Mesenchymal stem cell (in vitro differentiated cells and primary cell): ENCODE data around the gene CROCC2.
A peak's percentile ranks its signal among the peaks of the same experiment; 100 is the strongest.

Experiments used
- DNase-seq: peaks from one replicate; pipeline ENCODE4 v3.0.0-alpha.2; 2013
- H2AFZ ChIP-seq: one replicate; pipeline ENCODE4 v1.6.1; 2013; ENCODE audit warnings: low read depth, mild to moderate bottlenecking, control low read depth, inconsistent platforms, low read length, moderate library complexity
- H2AK5ac ChIP-seq: 2 replicates; pipeline ENCODE4 v1.6.1; 2013; ENCODE audit warnings: low read length, moderate library complexity, mild to moderate bottlenecking, inconsistent platforms; ENCODE audit not compliant: severe bottlenecking
- H2BK120ac ChIP-seq: one replicate; pipeline ENCODE4 v1.6.1; 2013; ENCODE audit warnings: low read depth, mild to moderate bottlenecking, inconsistent platforms, low read length, moderate library complexity
- H2BK12ac ChIP-seq, 2 experiments: one replicate each; pipeline ENCODE4 v1.6.1; 2013; ENCODE audit warnings: inconsistent platforms in 2 of 2, low read length in 2 of 2, mild to moderate bottlenecking in 2 of 2, moderate library complexity in 2 of 2, control low read depth in 1 of 2
- H2BK15ac ChIP-seq: one replicate; pipeline ENCODE4 v1.6.1; 2013; ENCODE audit warnings: mild to moderate bottlenecking, low read depth, inconsistent platforms; ENCODE audit not compliant: poor library complexity, severe bottlenecking
- H2BK5ac ChIP-seq: 2 replicates; pipeline ENCODE4 v1.6.1; 2013; ENCODE audit warnings: low read depth, mild to moderate bottlenecking, low read length, control low read depth, inconsistent platforms; ENCODE audit not compliant: poor library complexity, severe bottlenecking
- H3K14ac ChIP-seq, 2 experiments: one replicate each; pipeline ENCODE4 v1.6.1; 2013; ENCODE audit warnings: inconsistent platforms in 2 of 2, low read length in 2 of 2, control low read depth in 1 of 2, mild to moderate bottlenecking in 1 of 2, moderate library complexity in 1 of 2
- H3K18ac ChIP-seq, 2 experiments: one replicate each; pipeline ENCODE4 v1.6.1; 2013; ENCODE audit warnings: inconsistent platforms in 2 of 2, low read length in 2 of 2, control low read depth in 1 of 2, low read depth in 1 of 2, mild to moderate bottlenecking in 1 of 2
- H3K23ac ChIP-seq, 2 experiments: one replicate each; pipeline ENCODE4 v1.6.1; 2013; ENCODE audit warnings: inconsistent platforms in 2 of 2, low read length in 2 of 2, mild to moderate bottlenecking in 2 of 2, moderate library complexity in 2 of 2, control low read depth in 1 of 2
- H3K27ac ChIP-seq: 2 replicates; pipeline ENCODE4 v1.5.1; 2013; ENCODE audit warnings: mild to moderate bottlenecking, moderate library complexity, low read length, control low read depth, inconsistent platforms; ENCODE audit not compliant: poor library complexity, severe bottlenecking
- H3K27me3 ChIP-seq, 2 experiments: 2 replicates each; pipeline versions ENCODE4 v1.6.1 to v1.7.0; 2013; ENCODE audit warnings: low read length in 2 of 2, mild to moderate bottlenecking in 2 of 2, moderate library complexity in 2 of 2, control low read depth in 1 of 2, inconsistent platforms in 1 of 2; ENCODE audit not compliant: control insufficient read depth in 1 of 2, insufficient read depth in 1 of 2
- H3K36me3 ChIP-seq, 2 experiments: 2 replicates each; pipeline versions ENCODE4 v1.6.1 to v1.7.0; 2013; ENCODE audit warnings: low read length in 2 of 2, control low read depth in 1 of 2, inconsistent platforms in 1 of 2, low read depth in 1 of 2, mild to moderate bottlenecking in 1 of 2; ENCODE audit not compliant: insufficient read depth in 2 of 2, control insufficient read depth in 1 of 2
- H3K4ac ChIP-seq, 2 experiments: one replicate each; pipeline ENCODE4 v1.6.1; 2013; ENCODE audit warnings: inconsistent platforms in 2 of 2, low read length in 2 of 2, mild to moderate bottlenecking in 2 of 2, moderate library complexity in 2 of 2, control low read depth in 1 of 2, low read depth in 1 of 2
- H3K4me1 ChIP-seq: 2 replicates; pipeline ENCODE4 v1.6.1; 2013; ENCODE audit warnings: low read depth, low read length, control low read depth; ENCODE audit not compliant: control insufficient read depth, insufficient read depth
- H3K4me2 ChIP-seq: 2 replicates; pipeline ENCODE4 v1.6.1; 2013; ENCODE audit warnings: low read length, mild to moderate bottlenecking, inconsistent platforms; ENCODE audit not compliant: poor library complexity, severe bottlenecking
- H3K4me3 ChIP-seq, 2 experiments: 2 replicates each; pipeline versions ENCODE4 v1.5.1 to v1.7.0; 2013; ENCODE audit warnings: low read length in 2 of 2, mild to moderate bottlenecking in 2 of 2, control low read depth in 1 of 2, low read depth in 1 of 2; ENCODE audit not compliant: insufficient read depth in 1 of 2
- H3K79me1 ChIP-seq: replicated peaks from 2 replicates; pipeline ENCODE4 v1.6.1; 2013; ENCODE audit warnings: mild to moderate bottlenecking, control low read depth, low read length, inconsistent platforms; ENCODE audit not compliant: poor library complexity, severe bottlenecking
- H3K9ac ChIP-seq: 2 replicates; pipeline ENCODE4 v1.7.0; 2013; ENCODE audit warnings: mild to moderate bottlenecking, low read length, moderate library complexity
- H3K9me3 ChIP-seq: 2 replicates; pipeline ENCODE4 v1.7.0; 2013; ENCODE audit warnings: mild to moderate bottlenecking, low read length; ENCODE audit not compliant: control insufficient read depth
- H4K8ac ChIP-seq: one replicate; pipeline ENCODE4 v1.6.1; 2013; ENCODE audit warnings: inconsistent platforms, mild to moderate bottlenecking, low read length, moderate library complexity
- H4K91ac ChIP-seq: one replicate; pipeline ENCODE4 v1.6.1; 2013; ENCODE audit warnings: mild to moderate bottlenecking, low read length, inconsistent platforms
- WGBS: methylation state at CpG from one replicate; pipeline ENCODE4 v1.1.7; 2013; ENCODE audit warnings: mixed read lengths; 5-methylcytosine and 5-hydroxymethylcytosine counted together

CROCC2 gene

GRCh38 chr2:240970104-240970503, 64.0 kb downstream of the CROCC2 start:
- Histone ChIP-seq H3K23ac (no peak overlapping the region), H3K4ac (no peak overlapping the region), H3K18ac (no peak overlapping the region), H3K27ac (no peak overlapping the region), H3K9ac (no peak overlapping the region), H2BK12ac (no peak overlapping the region), H3K79me1 (no peaks in the 10 kb centered on the region), H2BK5ac (no peak overlapping the region), H3K4me3 (no peak overlapping the region), H3K27me3 (peaks cover 5 to 30% of the 10 kb centered on the region in 2 experiments), H2AK5ac (no peak overlapping the region), H2AFZ (no peak overlapping the region), H4K91ac (no peak overlapping the region), H4K8ac (no peak overlapping the region), H2BK15ac (no peak overlapping the region), H3K4me2 (no peak overlapping the region), H3K4me1 (peaks cover 1% of the 10 kb centered on the region), H3K9me3 (no peaks in the 10 kb centered on the region), H2BK120ac (no peak overlapping the region), H3K36me3 (no peaks in the 10 kb centered on the region), H3K14ac (no peak overlapping the region)
- 91% methylated on average over 3 of the region's 3 CpGs for WGBS
- DNase-seq, result no peak

DNA sequence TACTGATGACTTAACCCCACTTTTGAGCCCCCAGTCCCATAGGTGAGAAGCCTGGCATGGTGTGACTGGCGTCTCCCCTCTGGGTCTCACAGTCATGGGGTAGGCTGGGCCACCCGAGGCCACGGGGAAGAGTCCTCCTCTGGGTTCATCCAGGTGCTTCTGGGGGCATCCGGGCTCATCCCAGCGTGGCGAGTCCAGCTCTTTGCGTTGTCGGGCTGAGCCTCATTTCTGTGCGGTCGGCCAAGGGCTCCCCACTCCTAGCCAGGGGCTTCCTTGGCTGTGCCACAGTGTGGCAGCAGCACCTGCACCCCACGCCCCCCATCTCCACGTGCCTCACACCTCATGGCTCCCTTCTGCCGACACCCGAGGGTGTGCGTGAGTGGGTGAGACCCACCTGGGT, 64.7 kb downstream of the CROCC2 start:
- H2BK15ac ChIP-seq, result no peak overlapping the region
- no peak overlapping the region for H3K27ac ChIP-seq
- WGBS, result 91% methylated on average over 15 of the region's 15 CpGs
- no peak overlapping the region for H3K4ac ChIP-seq
- H3K18ac ChIP-seq, result peak overlapping the region in 1 of 2 experiments; percentile 24
- no peak overlapping the region for H3K4me3 ChIP-seq
- H2BK5ac ChIP-seq, result no peak overlapping the region
- no peak overlapping the region for H3K23ac ChIP-seq
- no peak overlapping the region for H3K14ac ChIP-seq
- no peak overlapping the region for H2BK12ac ChIP-seq
- peaks cover 9 to 34% of the 10 kb centered on the region in 2 experiments for H3K27me3 ChIP-seq
- DNase-seq, result no peak
- H3K79me1 ChIP-seq, result no peaks in the 10 kb centered on the region
- H2AK5ac ChIP-seq, result no peak overlapping the region
- no peaks in the 10 kb centered on the region for H3K36me3 ChIP-seq
- H4K8ac ChIP-seq, result no peak overlapping the region
- peaks cover 1% of the 10 kb centered on the region for H3K4me1 ChIP-seq
- no peak overlapping the region for H3K9ac ChIP-seq
- H4K91ac ChIP-seq, result no peak overlapping the region
- no peak overlapping the region for H3K4me2 ChIP-seq
- H3K9me3 ChIP-seq, result no peaks in the 10 kb centered on the region
- no peak overlapping the region for H2BK120ac ChIP-seq
- no peak overlapping the region for H2AFZ ChIP-seq

DNA sequence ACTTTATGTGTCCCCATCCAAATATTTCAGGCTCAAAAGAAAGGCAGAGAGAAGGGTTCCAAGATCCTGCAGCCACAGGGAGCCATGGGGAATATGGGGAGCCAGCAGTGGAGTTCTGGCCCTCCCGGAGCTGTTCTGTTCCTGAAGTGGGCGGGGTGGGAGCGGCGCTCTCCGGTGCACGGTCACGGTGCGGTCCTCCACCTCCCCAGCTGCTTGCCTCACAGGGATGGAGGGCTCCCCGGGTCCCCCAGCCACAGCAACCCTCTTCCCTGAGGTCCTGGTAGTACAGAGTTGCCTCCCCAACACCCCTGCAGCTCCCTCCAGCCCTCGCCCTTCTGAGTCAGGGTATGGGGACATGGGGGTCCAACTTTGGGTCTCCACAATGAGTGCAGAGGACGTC, 66.1 kb downstream of the CROCC2 start:
- H3K18ac ChIP-seq, result no peak overlapping the region
- no peak overlapping the region for H3K14ac ChIP-seq
- H3K4ac ChIP-seq, result no peak overlapping the region
- no peak overlapping the region for H3K27ac ChIP-seq
- H4K8ac ChIP-seq, result no peak overlapping the region
- no peak for DNase-seq
- no peak overlapping the region for H2AFZ ChIP-seq
- H2AK5ac ChIP-seq, result no peak overlapping the region
- no peaks in the 10 kb centered on the region for H3K79me1 ChIP-seq
- H4K91ac ChIP-seq, result no peak overlapping the region
- WGBS, result 69% methylated on average over 5 of the region's 11 CpGs
- no peak overlapping the region for H2BK5ac ChIP-seq
- H2BK15ac ChIP-seq, result no peak overlapping the region
- peak overlapping the region in 1 of 2 experiments; percentile 30 for H3K4me3 ChIP-seq
- no peak overlapping the region for H2BK12ac ChIP-seq
- peaks cover 1% of the 10 kb centered on the region for H3K4me1 ChIP-seq
- H3K23ac ChIP-seq, result no peak overlapping the region
- H3K27me3 ChIP-seq, result peaks cover 9 to 34% of the 10 kb centered on the region in 2 experiments
- H3K36me3 ChIP-seq, result no peaks in the 10 kb centered on the region
- H3K9ac ChIP-seq, result peak overlapping the region; percentile 80
- no peaks in the 10 kb centered on the region for H3K9me3 ChIP-seq
- no peak overlapping the region for H2BK120ac ChIP-seq
- H3K4me2 ChIP-seq, result no peak overlapping the region

DNA sequence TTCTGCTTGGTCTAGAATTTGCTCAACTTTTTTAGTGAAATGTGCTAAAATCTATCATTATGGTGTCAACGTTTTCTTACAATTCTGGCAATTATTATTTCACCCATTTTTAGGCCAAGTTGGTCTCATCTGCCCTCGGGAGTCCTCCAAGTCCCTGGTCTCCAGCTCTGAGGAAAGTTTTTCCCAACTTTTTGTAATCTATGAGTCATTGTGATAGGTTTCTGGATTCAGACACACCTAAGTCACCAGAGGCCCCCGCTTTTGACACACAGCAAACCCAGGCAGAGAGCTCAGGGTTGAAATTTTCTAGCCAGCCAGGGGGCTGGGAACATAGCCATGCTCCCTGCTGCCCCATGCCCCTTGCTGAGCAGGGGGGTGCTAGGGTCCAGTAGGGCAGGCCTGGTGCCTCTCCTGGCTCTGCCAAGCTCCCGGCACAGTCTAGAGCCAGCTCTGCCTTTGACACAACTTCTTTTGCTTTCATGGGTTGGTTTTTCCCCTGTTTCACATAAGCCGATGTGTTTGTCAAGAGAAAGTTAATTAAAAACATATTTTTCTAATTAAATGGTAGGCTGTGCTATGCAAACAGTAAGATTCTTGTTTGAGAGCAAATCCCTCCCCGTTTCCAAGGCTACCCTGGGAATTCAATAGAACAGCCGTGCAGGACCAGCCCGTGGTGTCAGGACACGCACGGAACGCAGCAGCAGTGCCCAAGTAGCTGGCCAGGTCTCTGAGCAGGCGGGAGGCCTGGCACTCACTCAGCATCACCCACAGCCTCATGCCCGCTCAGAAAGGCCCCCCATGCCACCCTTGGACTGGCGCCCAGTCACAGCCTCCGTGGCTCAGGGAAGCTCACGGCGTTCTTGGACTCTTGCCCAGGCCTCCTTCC, 66.7 kb downstream of the CROCC2 start:
- Histone ChIP-seq H3K14ac (no peak overlapping the region), H3K27me3 (peaks cover 9 to 34% of the 10 kb centered on the region in 2 experiments), H3K4ac (no peak overlapping the region), H2AK5ac (no peak overlapping the region), H3K4me2 (no peak overlapping the region), H2BK120ac (no peak overlapping the region), H3K9ac (peak overlapping the region; percentile 80), H3K4me1 (peaks cover 1% of the 10 kb centered on the region), H2BK12ac (no peak overlapping the region), H2BK5ac (no peak overlapping the region), H3K36me3 (no peaks in the 10 kb centered on the region), H3K4me3 (peak overlapping the region in 1 of 2 experiments; percentile 30), H3K9me3 (no peaks in the 10 kb centered on the region), H3K23ac (no peak overlapping the region), H3K79me1 (no peaks in the 10 kb centered on the region), H3K18ac (no peak overlapping the region), H4K91ac (peak overlapping the region; percentile 25), H3K27ac (no peak overlapping the region), H4K8ac (no peak overlapping the region), H2AFZ (no peak overlapping the region), H2BK15ac (no peak overlapping the region)
- WGBS, result 90% methylated on average over 14 of the region's 17 CpGs
- no peak for DNase-seq
